Measurements from ENCODE around the gene ZNF608.

ZNF608 gene, protein sequence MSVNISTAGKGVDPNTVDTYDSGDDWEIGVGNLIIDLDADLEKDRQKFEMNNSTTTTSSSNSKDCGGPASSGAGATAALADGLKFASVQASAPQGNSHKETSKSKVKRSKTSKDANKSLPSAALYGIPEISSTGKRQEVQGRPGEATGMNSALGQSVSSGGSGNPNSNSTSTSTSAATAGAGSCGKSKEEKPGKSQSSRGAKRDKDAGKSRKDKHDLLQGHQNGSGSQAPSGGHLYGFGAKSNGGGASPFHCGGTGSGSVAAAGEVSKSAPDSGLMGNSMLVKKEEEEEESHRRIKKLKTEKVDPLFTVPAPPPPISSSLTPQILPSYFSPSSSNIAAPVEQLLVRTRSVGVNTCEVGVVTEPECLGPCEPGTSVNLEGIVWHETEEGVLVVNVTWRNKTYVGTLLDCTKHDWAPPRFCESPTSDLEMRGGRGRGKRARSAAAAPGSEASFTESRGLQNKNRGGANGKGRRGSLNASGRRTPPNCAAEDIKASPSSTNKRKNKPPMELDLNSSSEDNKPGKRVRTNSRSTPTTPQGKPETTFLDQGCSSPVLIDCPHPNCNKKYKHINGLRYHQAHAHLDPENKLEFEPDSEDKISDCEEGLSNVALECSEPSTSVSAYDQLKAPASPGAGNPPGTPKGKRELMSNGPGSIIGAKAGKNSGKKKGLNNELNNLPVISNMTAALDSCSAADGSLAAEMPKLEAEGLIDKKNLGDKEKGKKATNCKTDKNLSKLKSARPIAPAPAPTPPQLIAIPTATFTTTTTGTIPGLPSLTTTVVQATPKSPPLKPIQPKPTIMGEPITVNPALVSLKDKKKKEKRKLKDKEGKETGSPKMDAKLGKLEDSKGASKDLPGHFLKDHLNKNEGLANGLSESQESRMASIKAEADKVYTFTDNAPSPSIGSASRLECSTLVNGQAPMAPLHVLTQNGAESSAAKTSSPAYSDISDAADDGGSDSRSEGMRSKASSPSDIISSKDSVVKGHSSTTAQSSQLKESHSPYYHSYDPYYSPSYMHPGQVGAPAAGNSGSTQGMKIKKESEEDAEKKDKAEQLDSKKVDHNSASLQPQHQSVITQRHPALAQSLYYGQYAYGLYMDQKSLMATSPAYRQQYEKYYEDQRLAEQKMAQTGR (N-terminal part only)

DNA sequence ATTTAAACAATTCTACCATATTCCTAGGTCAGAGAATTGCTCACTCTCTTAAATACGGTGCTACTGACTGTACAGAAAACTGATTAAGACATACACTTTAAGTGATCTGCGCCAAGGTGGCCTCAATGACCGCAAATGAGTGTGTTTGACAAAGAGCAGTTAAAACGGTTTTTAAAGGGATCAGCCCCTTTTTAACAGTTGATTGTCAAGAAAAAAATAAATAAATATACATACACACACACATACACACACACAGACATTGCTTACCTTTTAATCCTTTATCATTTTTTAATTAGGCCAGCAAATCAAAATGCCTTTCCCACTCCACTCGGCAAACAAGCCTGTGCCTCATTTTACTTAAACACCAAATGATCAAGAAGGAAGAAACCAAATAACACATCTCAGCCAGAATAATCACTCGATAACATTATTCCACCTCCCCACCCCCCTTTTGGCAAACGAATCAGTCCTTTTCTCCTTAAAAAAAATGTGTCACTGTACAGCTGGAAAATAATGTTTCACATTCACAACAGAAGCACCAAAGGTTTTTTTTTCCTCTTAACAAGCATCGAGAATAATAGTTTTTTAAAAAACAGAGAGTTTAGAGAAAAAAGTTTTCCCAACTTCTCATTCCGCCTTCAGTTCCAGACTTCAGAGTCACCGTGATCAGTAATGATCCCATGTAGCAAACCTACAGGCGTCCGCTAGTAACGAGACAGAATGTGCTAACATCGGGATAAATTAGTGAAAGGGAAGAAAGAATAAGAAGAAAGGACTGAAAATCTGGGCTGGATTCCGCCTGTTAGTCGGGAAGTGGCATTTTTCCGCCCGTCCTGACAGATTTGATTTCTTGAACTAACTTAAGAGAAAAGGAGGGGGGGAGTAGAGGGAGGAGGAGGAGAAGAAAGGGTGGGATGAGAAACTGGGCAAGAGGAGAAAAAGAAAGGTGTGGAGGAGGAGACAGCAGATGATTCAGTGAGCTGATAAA, at the start of gene ZNF608:
TSS of gene ZNF608 (minus strand) at position 712 of the 988 bp plus-strand sequence. CDS start 1,650 bp downstream, outside the sequence.
- peak within 1 kb of the TSS; percentile 80 for H3K4me3 ChIP-seq (ENCODE audit: low read depth, low read length)
- DNase-seq (ENCODE audit: low read depth), result no peak

DNA sequence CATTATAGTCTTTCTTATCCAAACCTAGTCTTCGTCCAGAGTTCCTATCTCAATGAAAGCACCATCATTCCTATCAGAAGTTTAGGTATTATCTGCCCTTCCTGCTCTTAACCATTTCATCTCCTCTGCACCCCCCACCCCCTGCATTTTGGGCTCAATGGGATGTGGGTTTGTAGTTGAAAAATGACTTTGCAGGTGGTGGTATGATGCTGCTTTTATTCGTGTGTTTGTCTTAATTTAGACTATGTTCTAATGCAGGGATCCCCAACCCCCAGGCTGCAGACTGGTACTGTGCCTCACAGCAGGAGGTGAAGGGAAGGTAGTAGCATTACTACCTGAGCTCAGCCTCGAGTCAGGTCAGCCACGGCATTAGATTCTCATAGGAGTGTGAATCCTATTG, 49.4 kb upstream of the ZNF608 start:
- no peak for DNase-seq (ENCODE audit: low read depth)
- no peak overlapping the region for H3K4me3 ChIP-seq (ENCODE audit: low read depth, low read length)

DNA sequence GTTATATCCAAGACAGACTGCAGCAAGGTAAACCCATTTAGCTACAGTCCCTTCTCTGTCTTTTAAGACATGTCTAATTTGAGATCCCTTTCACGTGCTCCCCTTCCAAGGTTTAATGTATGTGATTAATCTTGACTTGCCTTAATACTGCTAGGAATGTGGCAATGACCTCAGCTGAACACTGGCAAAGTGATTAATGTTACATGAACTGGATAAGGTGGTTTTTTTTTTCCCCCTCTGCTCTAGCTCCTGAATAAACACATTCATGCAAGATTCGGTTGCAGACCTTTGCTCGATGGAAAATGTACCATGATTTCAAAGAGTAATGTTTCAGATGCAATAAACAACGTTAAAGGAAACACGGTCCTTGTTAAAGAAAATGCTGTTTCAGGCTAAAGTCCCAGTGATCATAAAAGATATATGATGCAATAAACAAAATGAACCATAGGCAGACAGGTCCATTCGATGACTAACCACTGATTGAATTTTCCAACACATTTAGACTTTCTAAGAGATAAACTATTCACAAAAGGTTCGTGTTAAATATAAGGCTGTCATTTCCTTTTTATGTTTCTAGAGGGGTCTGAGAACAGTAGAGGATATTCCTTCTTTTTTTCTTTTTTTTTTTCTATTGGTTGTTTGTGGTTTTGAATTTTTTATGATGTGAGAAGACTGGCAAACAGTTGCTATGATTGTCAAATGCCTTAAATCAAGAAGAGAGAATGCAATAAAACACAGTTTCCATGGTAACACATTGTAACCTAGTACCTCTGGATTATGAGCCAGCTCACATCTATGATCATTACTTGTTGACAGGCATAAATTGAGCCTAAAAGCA, 44.7 kb upstream of the ZNF608 start:
- DNase-seq (ENCODE audit: low read depth), result peak; percentile 36
- H3K4me3 ChIP-seq (ENCODE audit: low read depth, low read length), result no peak overlapping the region

DNA sequence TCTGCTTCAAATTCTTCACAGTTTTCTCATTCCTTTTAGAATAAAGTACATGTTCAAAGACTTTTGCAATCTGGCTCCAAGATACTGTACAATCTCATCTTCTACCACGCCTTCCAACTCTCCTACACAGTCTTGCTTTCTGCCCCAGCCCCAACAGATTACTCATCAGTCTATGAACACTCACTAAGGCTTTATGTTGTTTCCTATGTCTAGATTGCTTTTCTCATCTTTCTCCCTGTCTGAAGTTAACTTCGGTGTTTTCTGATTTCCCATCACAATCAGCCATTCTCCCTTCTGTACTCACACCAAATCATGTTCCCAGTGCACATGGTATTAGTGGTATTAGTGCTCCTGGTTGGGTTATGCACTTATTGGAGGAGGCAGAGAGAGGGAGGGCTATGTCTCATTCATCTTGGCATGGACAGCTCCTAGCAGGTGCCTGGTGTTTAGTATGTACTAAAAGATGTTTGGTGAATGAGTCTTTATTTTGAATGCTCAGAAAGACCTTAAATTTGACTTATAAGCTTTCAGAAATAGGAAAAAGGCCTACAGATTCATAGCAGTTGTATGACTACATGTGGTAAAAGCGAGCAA, 44.0 kb upstream of the ZNF608 start:
- peak; percentile 32 for DNase-seq (ENCODE audit: low read depth)
- no peak overlapping the region for H3K4me3 ChIP-seq (ENCODE audit: low read depth, low read length)

DNA sequence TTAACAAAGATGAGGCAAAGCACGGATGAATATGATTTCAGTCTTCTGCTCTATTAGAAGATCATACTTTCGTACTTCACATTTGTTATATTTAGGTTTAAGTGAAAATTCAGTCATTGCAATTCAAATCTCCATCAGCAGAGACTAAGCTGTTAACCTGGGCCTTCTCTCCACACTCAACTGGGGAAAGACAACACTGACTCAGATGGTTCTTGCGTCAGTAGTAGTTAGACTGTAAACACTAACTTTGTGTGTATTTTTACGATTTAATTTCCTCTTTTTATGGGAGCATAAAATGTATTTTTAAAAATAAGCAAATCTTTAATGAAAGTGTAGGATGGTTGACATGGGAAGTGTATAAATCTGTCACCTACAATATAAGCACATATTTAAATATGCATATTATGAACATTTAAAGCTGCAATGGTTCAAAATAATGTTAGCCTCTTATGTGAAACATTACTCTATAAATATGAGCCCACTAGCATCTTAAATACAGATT, 42.7 kb upstream of the ZNF608 start:
- no peak overlapping the region for H3K4me3 ChIP-seq (ENCODE audit: low read depth, low read length)
- DNase-seq (ENCODE audit: low read depth), result peak; percentile 12

DNA sequence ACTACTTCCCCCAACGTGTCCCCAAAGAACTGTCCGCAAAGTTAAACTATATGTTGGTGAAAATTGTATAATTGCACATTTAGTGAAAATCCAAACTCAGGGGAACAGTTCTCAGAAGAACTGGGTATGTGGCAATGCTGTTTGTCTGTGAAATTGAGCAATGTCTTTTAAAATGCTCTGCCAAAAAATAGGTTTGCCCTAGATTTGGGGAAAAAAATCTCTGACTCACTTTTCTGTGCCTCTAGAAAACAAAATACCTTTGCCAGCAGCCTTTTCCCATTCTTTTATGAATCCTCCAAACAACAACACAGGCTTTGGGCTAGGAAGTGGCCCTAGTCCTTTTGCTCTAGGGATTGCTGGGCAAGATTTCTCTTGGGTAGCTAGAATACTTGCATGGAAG, 37.4 kb upstream of the ZNF608 start:
- no peak overlapping the region for H3K4me3 ChIP-seq (ENCODE audit: low read depth, low read length)
- peak; percentile 49 for DNase-seq (ENCODE audit: low read depth)

DNA sequence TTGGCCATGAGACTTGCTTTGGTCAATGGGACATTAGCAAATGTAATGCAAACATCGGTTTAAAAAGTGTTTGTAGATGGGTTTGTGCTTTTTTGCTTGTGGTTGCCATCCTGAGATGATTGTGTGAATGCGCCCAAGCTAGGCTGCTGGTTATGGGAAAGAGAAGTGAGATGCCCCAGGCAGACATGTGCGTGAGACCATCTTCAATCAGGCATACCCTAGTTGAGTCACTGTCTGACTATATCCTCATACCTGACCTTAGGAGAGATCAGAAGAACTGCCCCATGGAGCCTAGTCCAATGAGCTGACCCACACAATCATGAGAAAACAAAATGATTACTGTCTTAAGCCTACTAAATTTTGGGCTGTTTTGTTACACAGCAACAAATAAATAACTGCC, 36.8 kb upstream of the ZNF608 start:
- H3K4me3 ChIP-seq (ENCODE audit: low read depth, low read length), result no peak overlapping the region
- no peak for DNase-seq (ENCODE audit: low read depth)

DNA sequence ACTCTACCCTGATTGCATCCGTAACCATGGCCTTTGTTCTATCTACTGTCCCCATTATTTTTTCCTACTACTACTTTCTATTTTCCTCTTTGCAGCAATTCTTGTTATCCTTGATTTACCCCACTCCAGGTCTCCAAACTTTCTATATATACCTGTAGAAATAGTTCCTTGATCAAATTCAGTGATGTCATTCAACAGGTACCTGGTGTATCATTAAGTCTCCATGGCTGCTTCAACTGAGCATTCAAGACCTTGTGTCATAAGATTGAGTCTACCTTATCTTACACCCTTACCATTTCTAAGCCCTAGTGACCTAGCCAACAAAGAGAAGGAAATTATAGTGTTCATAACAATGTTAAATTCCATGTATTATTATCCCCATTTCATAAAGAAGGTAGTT, 35.8 kb upstream of the ZNF608 start:
- no peak for DNase-seq (ENCODE audit: low read depth)
- no peak overlapping the region for H3K4me3 ChIP-seq (ENCODE audit: low read depth, low read length)

DNA sequence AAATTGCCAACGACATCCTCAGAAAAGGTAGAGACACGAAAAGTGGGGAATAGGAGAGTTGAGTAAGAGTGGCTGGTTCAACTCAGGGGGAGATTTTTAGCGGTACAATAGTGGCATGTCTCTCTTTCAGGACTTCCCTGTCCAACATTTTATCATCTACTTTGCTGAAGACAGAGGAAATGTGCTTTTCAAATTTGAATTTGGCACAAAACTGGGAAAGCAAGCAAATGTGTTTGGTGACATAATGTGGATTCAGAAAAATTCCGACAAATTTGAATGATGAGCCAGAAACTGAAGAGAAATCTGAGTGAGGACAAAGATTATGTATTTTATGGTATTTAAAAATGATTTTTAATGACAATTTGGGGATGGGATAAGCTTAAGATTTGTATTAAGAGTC, 33.6 kb upstream of the ZNF608 start:
- no peak for DNase-seq (ENCODE audit: low read depth)
- no peak overlapping the region for H3K4me3 ChIP-seq (ENCODE audit: low read depth, low read length)

DNA sequence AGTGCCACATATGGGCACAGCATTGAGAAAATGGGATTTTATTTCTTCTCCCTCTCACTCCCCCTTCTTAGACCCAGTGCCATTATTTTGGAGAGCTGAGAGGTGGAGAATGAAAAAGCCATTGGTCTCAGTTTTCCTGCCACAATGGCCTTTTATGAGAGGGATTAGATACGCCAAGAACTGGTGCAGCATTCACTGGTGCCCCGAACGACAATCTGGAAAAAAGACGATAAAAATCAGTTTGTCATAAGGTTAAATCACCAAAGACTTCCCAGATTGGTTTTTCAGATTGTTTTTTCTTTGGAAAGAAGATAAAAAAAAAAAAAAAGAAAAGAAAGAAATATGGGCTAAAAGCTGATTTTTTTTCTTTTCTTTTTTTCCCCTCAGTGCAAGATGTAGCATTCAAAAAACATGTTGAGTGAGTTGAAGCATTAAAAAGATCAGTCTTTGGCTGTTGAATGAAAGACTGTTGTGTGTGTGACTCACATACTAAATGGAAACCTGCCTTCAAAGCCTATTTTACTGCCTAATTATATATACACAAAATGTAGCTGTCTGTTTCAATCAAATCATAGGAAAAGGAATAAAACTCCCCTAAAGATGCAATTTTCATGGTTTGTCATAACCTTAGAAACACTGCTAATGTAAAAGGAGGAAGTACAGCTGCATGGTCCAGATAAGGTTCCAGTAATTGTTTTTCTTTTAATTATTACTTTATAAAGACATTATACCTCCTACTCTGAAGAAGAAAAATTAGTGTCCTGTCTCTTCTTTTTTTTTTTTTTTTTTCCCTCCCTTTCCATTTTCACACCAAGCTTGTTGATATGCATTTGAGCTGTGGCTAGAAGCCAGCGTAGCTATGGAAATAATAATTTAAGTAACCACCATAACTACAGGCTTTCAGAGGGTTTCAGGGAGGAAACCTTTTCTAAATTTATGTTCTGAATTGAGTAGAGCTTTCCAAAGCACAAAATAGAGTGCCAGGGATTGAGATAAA, 27.2 kb upstream of the ZNF608 start:
- DNase-seq (ENCODE audit: low read depth), result no peak
- H3K4me3 ChIP-seq (ENCODE audit: low read depth, low read length), result no peak overlapping the region

DNA sequence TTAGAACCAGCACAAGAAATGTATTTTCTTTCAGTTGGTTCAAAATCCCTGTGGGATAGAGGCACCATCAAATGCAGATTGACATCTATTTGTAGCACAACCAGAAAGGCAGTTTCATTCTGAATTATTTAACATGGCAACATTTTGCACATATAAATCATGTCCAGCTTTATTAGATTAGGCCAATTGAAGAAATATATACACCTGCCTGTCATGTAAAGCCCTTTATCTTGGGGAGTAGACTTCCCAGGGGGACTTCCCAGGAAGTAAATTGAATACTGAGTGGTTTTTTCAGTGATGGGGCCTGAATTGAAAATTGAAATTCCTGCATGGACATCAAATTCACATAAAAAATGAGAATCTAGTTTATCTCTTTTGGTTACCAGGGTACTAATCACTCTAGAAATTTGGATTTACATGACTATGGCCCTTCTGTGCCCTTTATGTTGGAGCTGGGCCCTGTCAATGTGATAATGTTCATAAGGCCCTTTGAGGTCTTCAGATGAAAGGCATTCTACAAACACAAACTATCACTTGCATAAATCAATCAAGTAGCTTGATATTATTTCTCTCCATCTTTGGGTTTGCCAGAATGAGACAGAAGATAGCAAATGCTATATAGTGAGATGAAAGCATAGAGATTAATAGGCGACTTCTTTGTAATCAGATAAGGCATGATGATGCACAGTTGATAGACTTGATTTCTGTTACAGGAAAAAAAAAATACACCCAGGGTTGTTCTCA, 26.2 kb upstream of the ZNF608 start:
- no peak overlapping the region for H3K4me3 ChIP-seq (ENCODE audit: low read depth, low read length)
- DNase-seq (ENCODE audit: low read depth), result no peak

DNA sequence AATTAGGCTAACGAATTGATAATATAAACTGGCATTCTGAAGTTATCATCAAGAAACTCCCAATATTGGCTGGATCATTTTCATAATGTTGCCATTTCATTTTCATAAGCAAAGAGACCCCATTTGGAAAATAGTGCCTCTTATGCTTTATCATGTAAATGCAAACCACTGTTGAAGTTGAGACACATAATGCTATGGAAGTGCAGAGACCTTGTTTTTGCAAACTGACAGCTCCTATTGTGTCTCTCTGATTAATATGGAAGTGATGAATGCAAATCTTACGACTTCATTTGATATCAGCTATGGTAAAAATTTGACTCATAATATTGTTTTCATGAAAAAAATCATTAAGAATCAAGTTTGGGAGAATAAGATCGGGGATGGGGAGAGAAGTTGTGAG, 25.3 kb upstream of the ZNF608 start:
- no peak for DNase-seq (ENCODE audit: low read depth)
- H3K4me3 ChIP-seq (ENCODE audit: low read depth, low read length), result no peak overlapping the region

DNA sequence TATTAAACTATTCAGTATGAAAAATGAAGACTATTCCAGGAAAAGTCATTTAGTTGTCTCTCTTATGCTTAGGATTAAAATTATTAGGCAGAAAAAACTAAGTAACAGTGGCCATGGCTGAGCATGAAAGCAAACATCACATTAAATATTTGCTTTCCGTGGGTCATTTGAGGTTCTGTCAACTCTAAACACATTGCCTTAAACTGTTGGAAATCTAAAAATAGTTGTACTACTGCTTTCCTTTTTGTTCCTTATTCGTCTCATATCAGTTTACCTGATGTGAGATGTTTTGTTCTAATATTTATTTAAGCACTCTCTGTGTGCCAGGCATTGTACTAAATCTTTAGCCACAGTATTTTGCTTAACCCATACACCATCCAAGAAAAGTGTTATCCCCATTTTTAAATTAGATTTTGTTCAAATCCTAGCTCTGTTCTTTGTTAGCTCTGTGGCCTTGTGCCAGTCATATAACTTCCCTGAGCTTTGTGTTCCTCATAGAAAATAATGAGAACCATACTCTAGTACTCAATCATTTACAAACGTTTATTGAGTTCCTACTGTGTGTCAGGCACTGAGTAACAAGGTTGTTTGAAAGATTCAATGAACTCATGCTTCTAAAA, 18.7 kb upstream of the ZNF608 start:
- H3K4me3 ChIP-seq (ENCODE audit: low read depth, low read length), result no peak overlapping the region
- no peak for DNase-seq (ENCODE audit: low read depth)

DNA sequence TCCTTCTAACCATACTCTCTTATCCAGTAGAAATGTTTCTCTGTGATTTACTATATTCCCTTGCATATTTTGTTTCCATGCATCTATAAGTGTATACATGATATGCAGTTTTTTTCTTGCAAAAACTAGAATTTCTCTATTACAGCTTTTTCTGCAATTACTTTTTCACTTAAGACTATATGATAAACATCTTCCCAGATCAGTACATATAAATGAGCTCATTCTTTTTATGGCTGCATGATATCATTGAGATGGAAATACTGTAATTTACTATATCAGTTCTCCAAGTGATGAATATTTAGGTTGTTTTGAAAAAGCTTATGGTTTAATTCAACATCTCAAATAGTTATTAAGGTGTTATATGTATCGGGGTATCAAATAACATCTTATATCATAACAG, 18.1 kb upstream of the ZNF608 start:
- DNase-seq (ENCODE audit: low read depth), result no peak
- H3K4me3 ChIP-seq (ENCODE audit: low read depth, low read length), result no peak overlapping the region

DNA sequence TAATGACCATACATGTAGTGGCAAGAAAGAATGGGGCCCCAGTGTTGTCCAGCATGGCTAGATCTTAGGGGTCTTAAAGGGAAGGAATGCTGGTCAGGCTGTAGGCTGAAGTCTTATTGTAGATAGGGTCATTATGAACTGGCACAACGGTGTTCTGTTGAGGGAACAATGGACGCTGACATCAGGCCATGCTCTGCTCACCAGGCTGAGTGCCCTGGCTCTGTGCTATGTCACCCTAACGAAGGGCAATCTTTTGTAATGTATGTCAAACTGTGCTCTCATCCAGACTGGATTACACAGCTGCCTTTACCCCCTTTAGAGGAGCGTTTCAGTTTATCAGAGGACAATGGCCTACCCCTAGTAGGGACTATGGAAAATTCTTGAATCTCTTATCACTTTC, 14.6 kb upstream of the ZNF608 start:
- H3K4me3 ChIP-seq (ENCODE audit: low read depth, low read length), result no peak overlapping the region
- DNase-seq (ENCODE audit: low read depth), result no peak
